ENCODE data around the gene TRPM6.

Gene TRPM6

GRCh38 chr9:74696520-74696919 is 191.2 kb downstream of the TRPM6 start:
- DNase-seq = peak; percentile 3

- DNase-seq = no peak
Observed at GRCh38 chr9:74691058-74691457, 196.7 kb downstream of the TRPM6 start.

- DNase-seq = no peak
Observed at GRCh38 chr9:74683322-74683721, 204.4 kb downstream of the TRPM6 start.

- DNase-seq = no peak
Observed at GRCh38 chr9:74681906-74682305, 205.8 kb downstream of the TRPM6 start.

GRCh38 chr9:74674077-74674476 is 213.6 kb downstream of the TRPM6 start:
- no peak for DNase-seq
